DMS53 treated with DMSO at 0.1 percent for 48 hours (cell line): ENCODE results near the gene FBXO22.
"Not testable (repeated sequence)": the region's sequence is repeated elsewhere in the genome, so short reads cannot be mapped to it uniquely, and the experiment has no call there.

ENCODE experiments used
- DNase-seq: peaks from one replicate; lab custom pipeline; 2025; ENCODE audit not compliant: unreplicated experiment; lab: John Stamatoyannopoulos, UW

Gene FBXO22

GRCh38 chr15:75903331-75904239 lies at the start of gene FBXO22:
Gene FBXO22 (plus strand): TSS chr15:75903878. CDS start chr15:75903964, 86 bp downstream.
- peak; percentile 81 for DNase-seq

GRCh38 chr15:75857886-75858285 lies 45.8 kb upstream of the FBXO22 start:
- no peak for DNase-seq

- DNase-seq: no peak
Measured at GRCh38 chr15:75861750-75862402, 41.8 kb upstream of the FBXO22 start.

GRCh38 chr15:75862796-75863195 lies 40.9 kb upstream of the FBXO22 start:
- DNase-seq: no peak

GRCh38 chr15:75864213-75865059 lies 39.2 kb upstream of the FBXO22 start:
- DNase-seq: no peak

- not testable (repeated sequence) for DNase-seq
Measured at GRCh38 chr15:75866045-75866444, 37.6 kb upstream of the FBXO22 start.

- no peak for DNase-seq
Measured at GRCh38 chr15:75866916-75867315, 36.8 kb upstream of the FBXO22 start.

GRCh38 chr15:75867449-75867848 lies 36.2 kb upstream of the FBXO22 start:
- no peak for DNase-seq

- DNase-seq: no peak
Measured at GRCh38 chr15:75868019-75868418, 35.7 kb upstream of the FBXO22 start.

GRCh38 chr15:75869446-75869845 lies 34.2 kb upstream of the FBXO22 start:
- DNase-seq: no peak

- not testable (repeated sequence) for DNase-seq
Measured at GRCh38 chr15:75871589-75871988, 32.1 kb upstream of the FBXO22 start.

GRCh38 chr15:75872403-75872990 lies 31.2 kb upstream of the FBXO22 start:
- no peak for DNase-seq

GRCh38 chr15:75884041-75884440 lies 19.6 kb upstream of the FBXO22 start:
- DNase-seq: no peak

- DNase-seq: peak; percentile 44
Measured at GRCh38 chr15:75887178-75887577, 16.5 kb upstream of the FBXO22 start.

GRCh38 chr15:75891895-75892294 lies 11.8 kb upstream of the FBXO22 start:
- DNase-seq: no peak

- DNase-seq: no peak
Measured at GRCh38 chr15:75895731-75896130, 7.9 kb upstream of the FBXO22 start.

- DNase-seq: no peak
Measured at GRCh38 chr15:75900577-75900976, 3.1 kb upstream of the FBXO22 start.

- no peak for DNase-seq
Measured at GRCh38 chr15:75902129-75902557, 1.5 kb upstream of the FBXO22 start.

GRCh38 chr15:75905231-75905630 lies 1.6 kb downstream of the FBXO22 start:
- DNase-seq: no peak

- DNase-seq: not testable (repeated sequence)
Measured at GRCh38 chr15:75910355-75910754, 6.7 kb downstream of the FBXO22 start.

GRCh38 chr15:75916978-75917377 lies 13.3 kb downstream of the FBXO22 start:
- no peak for DNase-seq
